ENCODE measurements around the gene FRY. TPM values are rescaled to one million over a fixed set of nuclear protein-coding genes. Genes with fewer than 3 reads are reported as not detected.

FRY gene
- total and polyA plus RNA-seq, 4 donors = 6.2 to 31.2 (median 12.7) TPM

- TF ChIP-seq SP1 (IDR thresholded peaks at IDR 0.05) = no peak
- no peak for TF ChIP-seq YY1 (IDR thresholded peaks at IDR 0.05)
- no peak for TF ChIP-seq JUND (IDR thresholded peaks at IDR 0.05)
- no peak for TF ChIP-seq TAF1 (conservative IDR thresholded peaks at IDR 0.05)
- no peak for TF ChIP-seq FOXA2 (IDR thresholded peaks at IDR 0.05)
- TF ChIP-seq HNF4A (conservative IDR thresholded peaks at IDR 0.05) = no peak
- TF ChIP-seq ZBTB33 (IDR thresholded peaks at IDR 0.05) = no peak
- no peak for TF ChIP-seq GABPA (IDR thresholded peaks at IDR 0.05 in 1 of 2, conservative IDR thresholded peaks at IDR 0.05 in 1 of 2)
Measured at GRCh38 chr13:32060401-32060878, 28.9 kb downstream of the FRY start (continued).

- no peak overlapping the region for H3K27ac ChIP-seq (ENCODE audit: low read depth in 1 of 2, low read length in 2 of 2)
- WGBS = 96% methylated on average over 8 of the region's 8 CpGs
- no peaks in the 10 kb centered on the region for H3K9me3 ChIP-seq (ENCODE audit: control insufficient read depth in 4 of 4, low read length in 3 of 4)
- no peaks in the 10 kb centered on the region for H3K27me3 ChIP-seq (ENCODE audit: control insufficient read depth in 4 of 4, insufficient read depth in 4 of 4, low read length in 3 of 4)
- peaks cover 0 to 1% (median 0%) of the 10 kb centered on the region in 4 donors for H3K4me1 ChIP-seq (ENCODE audit: control insufficient read depth in 4 of 4, insufficient read depth in 4 of 4, low read length in 3 of 4)
- no peak for DNase-seq (ENCODE audit: low spot score)
- no peak overlapping the region for H3K4me3 ChIP-seq (ENCODE audit: low read depth in 1 of 3, low read length in 3 of 3)
- no peak overlapping the region for H3K9ac ChIP-seq (ENCODE audit: low read depth in 1 of 2, low read length in 2 of 2)
- TF ChIP-seq RAD21 (IDR thresholded peaks at IDR 0.05) = no peak
- no peak for TF ChIP-seq TAF1 (conservative IDR thresholded peaks at IDR 0.05)
- TF ChIP-seq REST (IDR thresholded peaks at IDR 0.05) = no peak
- TF ChIP-seq ZBTB33 (IDR thresholded peaks at IDR 0.05) = no peak
- TF ChIP-seq EGR1 (IDR thresholded peaks at IDR 0.05; ENCODE audit: low read depth in 2 of 2) = no peak
- no peak for TF ChIP-seq HNF4G (IDR thresholded peaks at IDR 0.05)
- TF ChIP-seq, protein P1, sequence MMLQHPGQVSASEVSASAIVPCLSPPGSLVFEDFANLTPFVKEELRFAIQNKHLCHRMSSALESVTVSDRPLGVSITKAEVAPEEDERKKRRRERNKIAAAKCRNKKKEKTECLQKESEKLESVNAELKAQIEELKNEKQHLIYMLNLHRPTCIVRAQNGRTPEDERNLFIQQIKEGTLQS (IDR thresholded peaks at IDR 0.05) = no peak
- TF ChIP-seq RXRA (IDR thresholded peaks at IDR 0.05) = no peak
- TF ChIP-seq, protein P2, sequence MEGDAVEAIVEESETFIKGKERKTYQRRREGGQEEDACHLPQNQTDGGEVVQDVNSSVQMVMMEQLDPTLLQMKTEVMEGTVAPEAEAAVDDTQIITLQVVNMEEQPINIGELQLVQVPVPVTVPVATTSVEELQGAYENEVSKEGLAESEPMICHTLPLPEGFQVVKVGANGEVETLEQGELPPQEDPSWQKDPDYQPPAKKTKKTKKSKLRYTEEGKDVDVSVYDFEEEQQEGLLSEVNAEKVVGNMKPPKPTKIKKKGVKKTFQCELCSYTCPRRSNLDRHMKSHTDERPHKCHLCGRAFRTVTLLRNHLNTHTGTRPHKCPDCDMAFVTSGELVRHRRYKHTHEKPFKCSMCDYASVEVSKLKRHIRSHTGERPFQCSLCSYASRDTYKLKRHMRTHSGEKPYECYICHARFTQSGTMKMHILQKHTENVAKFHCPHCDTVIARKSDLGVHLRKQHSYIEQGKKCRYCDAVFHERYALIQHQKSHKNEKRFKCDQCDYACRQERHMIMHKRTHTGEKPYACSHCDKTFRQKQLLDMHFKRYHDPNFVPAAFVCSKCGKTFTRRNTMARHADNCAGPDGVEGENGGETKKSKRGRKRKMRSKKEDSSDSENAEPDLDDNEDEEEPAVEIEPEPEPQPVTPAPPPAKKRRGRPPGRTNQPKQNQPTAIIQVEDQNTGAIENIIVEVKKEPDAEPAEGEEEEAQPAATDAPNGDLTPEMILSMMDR (IDR thresholded peaks at IDR 0.05; ENCODE audit: low read depth, low read length, missing input control) = no peak
- TF ChIP-seq FOXA2 (IDR thresholded peaks at IDR 0.05) = no peak
- TF ChIP-seq JUND (IDR thresholded peaks at IDR 0.05) = no peak
- no peak for TF ChIP-seq GABPA (IDR thresholded peaks at IDR 0.05 in 1 of 2, conservative IDR thresholded peaks at IDR 0.05 in 1 of 2)
- TF ChIP-seq SP1 (IDR thresholded peaks at IDR 0.05) = no peak
- TF ChIP-seq YY1 (IDR thresholded peaks at IDR 0.05) = no peak
- TF ChIP-seq MAX (IDR thresholded peaks at IDR 0.05) = no peak
- TF ChIP-seq NR2F2 (IDR thresholded peaks at IDR 0.05) = no peak
- no peak for TF ChIP-seq HNF4A (conservative IDR thresholded peaks at IDR 0.05)
- TF ChIP-seq FOXA1 (IDR thresholded peaks at IDR 0.05) = no peak
- H3K36me3 ChIP-seq (ENCODE audit: control insufficient read depth in 4 of 4, insufficient read depth in 3 of 4, low read depth in 1 of 4, low read length in 3 of 4) = no peaks in the 10 kb centered on the region
Measured at GRCh38 chr13:32063619-32064233, 32.2 kb downstream of the FRY start.
